ENCODE results near the gene GNLY.

Gene GNLY

DNA sequence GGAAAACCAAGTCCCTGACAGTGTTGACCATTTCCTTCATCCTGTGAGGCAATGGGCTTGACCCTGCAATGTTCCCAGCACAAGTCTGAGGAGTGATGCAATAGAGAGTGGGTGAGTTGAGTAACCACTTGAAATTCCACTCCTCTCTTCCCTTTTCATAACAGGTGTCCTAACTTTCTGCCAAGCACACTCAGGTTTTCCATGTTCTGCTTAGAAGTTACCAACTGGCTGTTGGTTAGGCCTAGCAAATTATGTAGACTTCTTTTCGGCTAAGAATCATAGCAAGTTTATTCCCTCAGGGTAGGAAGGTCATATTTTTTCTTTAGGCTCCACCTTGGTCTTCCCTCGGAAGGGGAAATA lies 11.5 kb downstream of the GNLY start:
- Histone ChIP-seq H3K4me3 (ENCODE audit: low read length) (no peak overlapping the region), H3K27me3 (ENCODE audit: control insufficient read depth, insufficient read depth, low read length) (peaks cover 8% of the 10 kb centered on the region), H3K4me1 (ENCODE audit: control insufficient read depth, low read depth, low read length) (peaks cover 14% of the 10 kb centered on the region), H3K9ac (ENCODE audit: low read length) (no peak overlapping the region), H3K9me3 (ENCODE audit: control insufficient read depth, low read depth, low read length) (no peaks in the 10 kb centered on the region), H3K27ac (ENCODE audit: low read length) (no peak overlapping the region), H3K36me3 (ENCODE audit: control insufficient read depth, low read depth, low read length) (no peaks in the 10 kb centered on the region)

DNA sequence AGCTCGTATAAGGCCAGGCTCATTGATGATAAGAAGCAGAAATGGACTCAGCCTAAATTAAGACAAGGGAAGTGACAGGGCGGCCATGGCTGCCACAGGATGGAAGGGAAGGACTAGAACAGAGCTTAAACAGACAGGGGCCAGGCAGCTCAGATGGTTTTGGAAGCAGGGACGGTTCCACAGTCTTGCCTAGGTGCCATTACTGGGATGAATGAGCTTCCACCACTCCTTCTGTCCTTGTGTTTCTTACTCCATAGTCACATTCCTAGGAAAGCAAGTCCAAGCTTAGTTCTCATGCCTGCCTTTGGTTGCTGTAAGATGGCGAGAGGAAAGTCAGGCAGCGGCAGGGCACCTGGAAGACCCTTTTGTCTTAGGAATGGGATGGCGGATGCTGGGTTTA lies 11.9 kb downstream of the GNLY start:
- H3K4me3 ChIP-seq (ENCODE audit: low read length) = no peak overlapping the region
- no peak overlapping the region for H3K27ac ChIP-seq (ENCODE audit: low read length)
- H3K27me3 ChIP-seq (ENCODE audit: control insufficient read depth, insufficient read depth, low read length) = peaks cover 8% of the 10 kb centered on the region
- H3K9ac ChIP-seq (ENCODE audit: low read length) = no peak overlapping the region
- peaks cover 14% of the 10 kb centered on the region for H3K4me1 ChIP-seq (ENCODE audit: control insufficient read depth, low read depth, low read length)
- no peaks in the 10 kb centered on the region for H3K36me3 ChIP-seq (ENCODE audit: control insufficient read depth, low read depth, low read length)
- no peaks in the 10 kb centered on the region for H3K9me3 ChIP-seq (ENCODE audit: control insufficient read depth, low read depth, low read length)

DNA sequence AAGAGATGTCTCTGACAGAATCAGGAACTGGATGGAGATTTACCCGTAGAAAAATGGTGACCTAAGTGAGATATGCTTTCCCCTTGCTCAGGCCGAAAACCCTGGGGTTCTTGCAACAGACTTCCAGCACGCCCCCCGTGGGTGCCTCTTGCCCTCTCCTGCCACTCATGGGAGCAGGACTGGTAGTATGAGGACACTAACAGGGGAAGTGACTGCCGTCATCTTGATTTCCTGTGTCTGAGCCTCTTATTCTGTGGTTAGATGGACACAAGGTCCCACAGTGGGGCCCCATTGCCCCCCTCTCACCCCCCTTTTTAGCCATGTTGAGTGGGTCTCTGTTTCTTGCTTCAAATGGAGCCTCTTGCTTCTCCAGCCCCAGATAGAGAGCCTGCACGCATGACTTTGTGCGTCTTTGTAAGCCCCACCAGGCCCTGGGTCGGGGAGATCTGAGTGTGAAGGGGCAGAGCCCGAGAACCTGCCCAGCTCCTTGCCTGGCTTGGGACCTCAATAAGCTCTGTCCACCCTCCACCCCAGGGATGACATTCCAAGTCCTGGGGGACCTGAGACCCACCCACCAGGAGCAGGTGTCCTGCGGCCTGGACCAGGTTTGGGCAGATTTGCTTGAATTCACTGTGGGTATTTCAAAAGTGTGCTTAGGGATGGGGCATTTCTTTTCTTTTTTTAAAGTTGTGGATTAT lies 12.6 kb downstream of the GNLY start:
- no peak overlapping the region for H3K27ac ChIP-seq (ENCODE audit: low read length)
- H3K36me3 ChIP-seq (ENCODE audit: control insufficient read depth, low read depth, low read length) = no peaks in the 10 kb centered on the region
- no peak overlapping the region for H3K9ac ChIP-seq (ENCODE audit: low read length)
- H3K27me3 ChIP-seq (ENCODE audit: control insufficient read depth, insufficient read depth, low read length) = peaks cover 8% of the 10 kb centered on the region
- H3K4me1 ChIP-seq (ENCODE audit: control insufficient read depth, low read depth, low read length) = peaks cover 12% of the 10 kb centered on the region
- H3K9me3 ChIP-seq (ENCODE audit: control insufficient read depth, low read depth, low read length) = no peaks in the 10 kb centered on the region
- H3K4me3 ChIP-seq (ENCODE audit: low read length) = no peak overlapping the region

DNA sequence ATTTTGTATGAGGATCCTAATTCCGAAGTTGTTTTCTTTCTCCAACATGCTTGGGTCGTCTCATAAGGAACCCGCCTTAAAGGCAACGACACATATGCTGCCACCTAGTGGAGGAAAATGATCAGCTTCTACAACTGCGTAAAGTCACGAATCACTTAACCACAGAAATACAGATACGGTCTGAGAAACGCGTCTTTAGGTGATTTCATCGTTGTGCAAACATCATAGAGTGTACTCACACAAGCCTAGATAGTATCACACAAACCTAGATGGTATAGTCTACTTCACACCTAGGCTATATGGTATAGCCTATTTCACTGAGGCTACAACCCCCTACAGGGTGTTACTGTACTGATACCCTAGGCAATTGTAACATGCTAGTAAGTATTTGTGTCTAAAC lies 13.1 kb downstream of the GNLY start:
- Histone ChIP-seq H3K27me3 (ENCODE audit: control insufficient read depth, insufficient read depth, low read length) (peaks cover 8% of the 10 kb centered on the region), H3K36me3 (ENCODE audit: control insufficient read depth, low read depth, low read length) (no peaks in the 10 kb centered on the region), H3K4me1 (ENCODE audit: control insufficient read depth, low read depth, low read length) (peaks cover 6% of the 10 kb centered on the region), H3K4me3 (ENCODE audit: low read length) (no peak overlapping the region), H3K27ac (ENCODE audit: low read length) (no peak overlapping the region), H3K9ac (ENCODE audit: low read length) (no peak overlapping the region), H3K9me3 (ENCODE audit: control insufficient read depth, low read depth, low read length) (no peaks in the 10 kb centered on the region)

DNA sequence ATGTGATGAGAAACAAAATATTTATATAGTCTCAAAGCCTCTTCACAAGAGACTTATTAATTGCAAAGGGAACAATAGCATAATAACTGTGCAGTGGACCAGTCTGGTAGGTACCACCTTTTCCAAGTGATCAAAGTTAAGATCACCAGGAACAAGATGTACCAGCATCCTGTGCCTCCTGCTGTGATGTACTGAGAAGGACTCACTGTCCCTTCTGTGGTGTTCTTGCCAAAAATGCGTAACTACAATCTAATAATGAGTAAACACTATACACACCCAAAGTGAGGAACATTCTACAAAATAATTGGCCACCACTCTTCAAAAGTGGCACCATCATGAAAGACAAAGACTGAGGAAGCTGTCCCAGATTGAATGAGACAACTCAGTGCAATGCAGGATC lies 14.5 kb downstream of the GNLY start:
- peaks cover 8% of the 10 kb centered on the region for H3K27me3 ChIP-seq (ENCODE audit: control insufficient read depth, insufficient read depth, low read length)
- no peak overlapping the region for H3K27ac ChIP-seq (ENCODE audit: low read length)
- no peak overlapping the region for H3K9ac ChIP-seq (ENCODE audit: low read length)
- no peak overlapping the region for H3K4me3 ChIP-seq (ENCODE audit: low read length)
- H3K9me3 ChIP-seq (ENCODE audit: control insufficient read depth, low read depth, low read length) = no peaks in the 10 kb centered on the region
- no peaks in the 10 kb centered on the region for H3K4me1 ChIP-seq (ENCODE audit: control insufficient read depth, low read depth, low read length)
- H3K36me3 ChIP-seq (ENCODE audit: control insufficient read depth, low read depth, low read length) = no peaks in the 10 kb centered on the region

DNA sequence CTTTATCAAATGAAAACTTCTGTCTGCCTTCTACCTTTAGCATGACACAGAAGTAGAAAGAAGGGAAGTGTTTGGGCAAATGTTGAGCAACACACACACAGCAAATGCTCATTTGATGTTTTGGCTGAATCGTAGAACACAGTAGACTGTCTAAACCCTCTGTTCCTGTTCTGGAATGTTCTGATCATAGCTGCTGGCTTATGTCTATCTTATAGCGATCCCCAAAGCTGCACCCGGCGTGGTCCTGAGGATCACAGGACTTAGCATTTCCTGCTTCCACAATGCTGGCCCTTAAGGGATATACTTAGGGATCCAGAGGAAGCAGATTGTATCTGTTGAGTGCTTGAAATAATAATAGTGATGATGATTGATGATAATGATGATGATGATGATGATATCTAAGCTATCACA lies 15.2 kb downstream of the GNLY start:
- Histone ChIP-seq H3K9me3 (ENCODE audit: control insufficient read depth, low read depth, low read length) (no peaks in the 10 kb centered on the region), H3K4me1 (ENCODE audit: control insufficient read depth, low read depth, low read length) (no peaks in the 10 kb centered on the region), H3K27ac (ENCODE audit: low read length) (no peak overlapping the region), H3K4me3 (ENCODE audit: low read length) (no peak overlapping the region), H3K36me3 (ENCODE audit: control insufficient read depth, low read depth, low read length) (no peaks in the 10 kb centered on the region), H3K9ac (ENCODE audit: low read length) (no peak overlapping the region), H3K27me3 (ENCODE audit: control insufficient read depth, insufficient read depth, low read length) (peaks cover 8% of the 10 kb centered on the region)

DNA sequence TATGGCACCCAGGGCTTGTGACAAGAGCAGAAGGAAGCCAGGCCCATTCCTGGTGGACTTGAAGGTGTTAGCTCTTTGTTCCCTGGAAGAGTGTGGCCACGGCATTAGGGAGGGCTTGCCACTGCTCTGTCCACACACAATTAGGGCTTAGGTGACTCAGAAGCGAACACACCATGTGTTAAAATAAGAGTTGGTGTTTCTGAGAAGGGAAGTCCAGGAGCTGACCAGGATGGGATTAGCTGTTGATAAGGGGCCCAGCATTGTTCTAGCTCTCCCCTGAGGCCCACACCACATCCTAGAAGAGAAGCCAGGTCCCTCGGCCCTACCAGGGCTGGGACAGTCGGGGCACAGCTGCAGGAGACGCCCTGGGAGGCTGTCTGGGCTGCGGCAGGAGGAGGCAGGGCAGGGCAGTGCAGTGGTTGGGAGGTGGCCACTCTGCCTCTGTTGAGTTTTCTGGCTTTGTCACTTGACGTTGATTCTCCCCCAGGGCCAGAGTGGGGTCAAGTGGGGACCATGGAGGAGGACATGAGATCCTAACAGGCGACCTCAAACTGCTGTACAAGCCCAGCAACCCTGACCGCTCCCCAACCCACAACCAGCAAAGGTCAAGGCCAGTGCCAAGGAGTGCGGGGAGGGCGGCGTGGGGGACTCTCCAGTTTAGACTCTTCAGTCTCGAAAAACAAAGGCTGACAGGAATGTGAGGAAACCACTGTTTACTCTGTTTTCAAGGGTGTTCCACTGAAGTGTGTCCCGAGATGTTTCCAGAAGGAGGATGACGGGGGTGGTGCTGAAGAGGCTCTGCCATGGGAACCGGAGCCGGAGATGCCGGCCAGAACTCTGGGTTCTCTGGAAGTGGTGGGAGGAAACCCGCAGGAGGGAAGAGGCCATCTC lies 16.8 kb downstream of the GNLY start:
- H3K4me3 ChIP-seq (ENCODE audit: low read length) = no peak overlapping the region
- no peak overlapping the region for H3K27ac ChIP-seq (ENCODE audit: low read length)
- no peaks in the 10 kb centered on the region for H3K4me1 ChIP-seq (ENCODE audit: control insufficient read depth, low read depth, low read length)
- H3K9me3 ChIP-seq (ENCODE audit: control insufficient read depth, low read depth, low read length) = no peaks in the 10 kb centered on the region
- H3K27me3 ChIP-seq (ENCODE audit: control insufficient read depth, insufficient read depth, low read length) = peaks cover 8% of the 10 kb centered on the region
- no peak overlapping the region for H3K9ac ChIP-seq (ENCODE audit: low read length)
- no peaks in the 10 kb centered on the region for H3K36me3 ChIP-seq (ENCODE audit: control insufficient read depth, low read depth, low read length)

DNA sequence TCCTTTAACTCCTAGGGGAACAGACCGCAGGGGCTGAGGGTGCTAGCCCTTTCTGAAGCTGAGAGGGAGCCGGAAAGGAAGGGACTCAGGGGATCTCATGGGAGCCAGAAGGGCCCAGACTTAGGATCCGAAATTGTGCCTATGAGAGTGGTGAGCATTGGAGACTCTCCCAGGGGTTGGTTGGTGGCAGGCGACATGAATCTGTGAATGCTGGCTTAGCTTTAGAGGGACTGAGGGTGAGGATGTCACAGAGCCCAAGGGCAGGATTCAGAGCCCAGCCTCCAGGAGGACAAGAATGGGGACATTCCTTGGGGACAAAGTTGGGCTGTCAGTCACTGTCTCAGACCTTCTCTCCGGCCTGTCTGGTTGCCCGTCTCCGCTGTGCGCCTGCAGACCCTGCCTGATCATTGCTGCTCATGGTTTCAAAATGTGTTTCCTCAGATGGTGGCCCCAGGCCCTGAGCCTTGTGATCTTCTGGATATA lies 17.5 kb downstream of the GNLY start:
- Histone ChIP-seq H3K36me3 (ENCODE audit: control insufficient read depth, low read depth, low read length) (no peaks in the 10 kb centered on the region), H3K27me3 (ENCODE audit: control insufficient read depth, insufficient read depth, low read length) (peaks cover 8% of the 10 kb centered on the region), H3K9ac (ENCODE audit: low read length) (no peak overlapping the region), H3K4me1 (ENCODE audit: control insufficient read depth, low read depth, low read length) (no peaks in the 10 kb centered on the region), H3K9me3 (ENCODE audit: control insufficient read depth, low read depth, low read length) (no peaks in the 10 kb centered on the region), H3K4me3 (ENCODE audit: low read length) (no peak overlapping the region), H3K27ac (ENCODE audit: low read length) (no peak overlapping the region)

DNA sequence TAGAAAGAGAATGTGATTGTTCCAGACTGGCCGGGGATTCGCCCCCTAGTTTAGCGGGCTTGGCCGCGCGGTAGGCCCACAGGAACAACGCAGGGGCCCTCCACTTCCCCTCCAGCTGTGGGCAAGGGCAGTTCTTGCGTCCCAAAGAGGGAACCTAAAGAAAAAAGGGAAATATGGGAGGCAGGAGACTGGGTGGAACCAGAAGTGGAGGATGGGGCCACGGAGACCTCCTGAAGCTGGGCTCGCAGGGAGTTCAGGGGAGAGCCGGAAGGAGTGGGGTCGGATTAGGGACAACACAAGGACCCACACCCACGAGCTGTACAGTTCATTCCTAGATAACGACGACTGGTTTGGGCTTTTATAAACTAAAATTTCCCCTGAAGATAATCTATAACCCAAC lies 18.2 kb downstream of the GNLY start:
- H3K27ac ChIP-seq (ENCODE audit: low read length) = no peak overlapping the region
- no peaks in the 10 kb centered on the region for H3K9me3 ChIP-seq (ENCODE audit: control insufficient read depth, low read depth, low read length)
- no peaks in the 10 kb centered on the region for H3K36me3 ChIP-seq (ENCODE audit: control insufficient read depth, low read depth, low read length)
- H3K9ac ChIP-seq (ENCODE audit: low read length) = no peak overlapping the region
- H3K4me3 ChIP-seq (ENCODE audit: low read length) = no peak overlapping the region
- no peaks in the 10 kb centered on the region for H3K4me1 ChIP-seq (ENCODE audit: control insufficient read depth, low read depth, low read length)
- peaks cover 7% of the 10 kb centered on the region for H3K27me3 ChIP-seq (ENCODE audit: control insufficient read depth, insufficient read depth, low read length)

DNA sequence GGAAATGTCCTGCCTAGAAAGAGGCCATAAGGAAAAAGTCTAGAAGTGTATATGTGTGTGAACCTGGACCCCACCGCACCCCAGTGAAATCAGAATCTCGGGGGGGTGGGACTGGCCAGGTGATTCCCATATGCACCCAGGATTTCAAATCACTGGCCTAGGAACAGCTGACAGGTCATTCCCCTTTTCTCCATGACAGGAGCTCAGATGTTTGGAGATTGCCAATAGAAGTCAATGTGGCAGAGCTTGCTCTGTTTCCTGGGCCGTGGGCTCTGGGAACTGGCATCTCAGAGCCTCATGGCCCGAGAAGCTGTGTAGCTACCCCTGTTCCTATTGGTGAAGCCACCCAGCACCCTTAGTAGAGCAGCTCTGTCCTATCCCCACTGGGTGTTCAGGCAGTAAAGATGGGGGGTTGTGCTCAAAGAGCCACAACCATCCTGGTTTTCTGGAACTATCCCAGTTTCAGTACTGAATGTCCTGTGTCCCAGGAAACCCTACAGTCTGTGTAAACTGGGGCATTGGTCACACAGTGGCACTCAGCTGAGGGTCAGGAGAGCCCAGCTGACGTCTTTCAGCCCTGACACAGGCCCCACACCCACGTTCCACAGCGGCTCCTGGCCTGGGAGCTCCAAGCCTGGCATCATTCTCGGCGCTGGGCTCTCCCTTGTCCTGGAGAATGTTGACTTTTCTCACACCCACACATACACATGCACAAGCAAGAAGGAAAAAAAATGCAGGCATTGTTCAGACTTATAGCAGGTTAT lies 18.9 kb downstream of the GNLY start:
- Histone ChIP-seq H3K9me3 (ENCODE audit: control insufficient read depth, low read depth, low read length) (no peaks in the 10 kb centered on the region), H3K36me3 (ENCODE audit: control insufficient read depth, low read depth, low read length) (no peaks in the 10 kb centered on the region), H3K27ac (ENCODE audit: low read length) (no peak overlapping the region), H3K4me1 (ENCODE audit: control insufficient read depth, low read depth, low read length) (no peaks in the 10 kb centered on the region), H3K9ac (ENCODE audit: low read length) (no peak overlapping the region), H3K27me3 (ENCODE audit: control insufficient read depth, insufficient read depth, low read length) (peaks cover under 1% of the 10 kb centered on the region), H3K4me3 (ENCODE audit: low read length) (no peak overlapping the region)

DNA sequence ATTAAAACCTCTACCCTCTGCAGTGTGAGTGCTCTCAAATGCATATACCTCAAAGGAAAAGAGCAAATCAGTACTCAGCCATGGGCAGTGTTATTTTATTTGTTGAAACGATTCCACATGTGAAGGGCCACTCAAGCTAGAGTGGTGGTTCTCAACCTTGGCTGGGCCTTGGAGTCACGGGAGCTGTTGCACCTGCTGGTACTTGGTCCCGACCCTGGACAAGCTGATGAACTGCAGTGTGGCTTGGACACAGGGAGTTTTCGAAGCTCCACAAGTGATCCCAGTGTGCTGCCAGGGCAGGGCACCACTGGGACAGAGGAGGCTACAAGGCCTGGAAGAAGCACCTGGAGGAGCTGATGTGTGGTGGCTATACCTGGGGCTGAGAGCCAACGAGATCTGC lies 19.7 kb downstream of the GNLY start:
- H3K36me3 ChIP-seq (ENCODE audit: control insufficient read depth, low read depth, low read length) = no peaks in the 10 kb centered on the region
- H3K4me3 ChIP-seq (ENCODE audit: low read length) = no peak overlapping the region
- H3K9me3 ChIP-seq (ENCODE audit: control insufficient read depth, low read depth, low read length) = no peaks in the 10 kb centered on the region
- H3K27me3 ChIP-seq (ENCODE audit: control insufficient read depth, insufficient read depth, low read length) = no peaks in the 10 kb centered on the region
- no peaks in the 10 kb centered on the region for H3K4me1 ChIP-seq (ENCODE audit: control insufficient read depth, low read depth, low read length)
- H3K9ac ChIP-seq (ENCODE audit: low read length) = no peak overlapping the region
- no peak overlapping the region for H3K27ac ChIP-seq (ENCODE audit: low read length)
